SK-N-SH treated with all-trans-retinoic acid at 6 μM for 48 hours (cell line): ENCODE data around the gene TMEM40.

ENCODE experiments used
- ATAC-seq: fragments of 200-7000 bp; cut with Tn5 transposase; 3 replicates; pipeline ENCODE4 v1.9.1; 2020; ENCODE audit warnings: mild to moderate bottlenecking, moderate library complexity
- ARNTL ChIP-seq: fragments of 450-650 bp; formaldehyde crosslinking; IDR thresholded peaks from 2 replicates; pipeline ENCODE4 v1.5.0; 2020; ENCODE audit warnings: low read depth, mild to moderate bottlenecking, moderate library complexity, borderline replicate concordance
- BACH2 ChIP-seq: fragments of 250-450 bp; sonication (Bioruptor Pico); IDR thresholded peaks from 2 replicates; pipeline ENCODE4 v1.9.0; 2021; ENCODE audit warnings: mild to moderate bottlenecking, borderline replicate concordance
- CSDC2 ChIP-seq: fragments of 250-450 bp; sonication (Bioruptor Pico); IDR thresholded peaks from 2 replicates; pipeline ENCODE4 v1.5.0; 2020; ENCODE audit warnings: mild to moderate bottlenecking, moderate library complexity
- ESRRG ChIP-seq: fragments of 250-450 bp; sonication (Bioruptor Pico); IDR thresholded peaks from 2 replicates; pipeline ENCODE4 v1.6.1; 2021; ENCODE audit warnings: mild to moderate bottlenecking
- ISL1 ChIP-seq: fragments of 250-450 bp; sonication (Bioruptor Pico); IDR thresholded peaks from 2 replicates; pipeline ENCODE4 v2.1.2; 2022; ENCODE audit warnings: mild to moderate bottlenecking, moderate library complexity
- OSR1 ChIP-seq: fragments of 250-450 bp; sonication (Bioruptor Pico); IDR thresholded peaks from 2 replicates; pipeline ENCODE4 v1.8.0; 2022; ENCODE audit warnings: moderate library complexity, mild to moderate bottlenecking, inconsistent platforms
- PPARA ChIP-seq: fragments of 250-450 bp; sonication (Bioruptor Pico); IDR thresholded peaks from 2 replicates; pipeline ENCODE4 v1.5.0; 2020; ENCODE audit warnings: mild to moderate bottlenecking, borderline replicate concordance
- RARB ChIP-seq: fragments of 250-450 bp; sonication (Bioruptor Pico); IDR thresholded peaks from 2 replicates; pipeline ENCODE4 v1.8.0; 2021; ENCODE audit warnings: mild to moderate bottlenecking, moderate library complexity
- SNAI2 ChIP-seq: fragments of 250-450 bp; sonication (Bioruptor Pico); IDR thresholded peaks from 2 replicates; pipeline ENCODE4 v1.5.0; 2020; ENCODE audit warnings: mild to moderate bottlenecking, moderate library complexity
- TCF4 ChIP-seq: fragments of 250-450 bp; sonication (Bioruptor Pico); IDR thresholded peaks from 2 replicates; pipeline ENCODE4 v1.8.0; 2021; ENCODE audit warnings: mild to moderate bottlenecking, moderate library complexity, borderline replicate concordance
- TOX ChIP-seq: fragments of 250-450 bp; sonication (Bioruptor Pico); IDR thresholded peaks from 2 replicates; pipeline ENCODE4 v1.8.0; 2021; ENCODE audit warnings: mild to moderate bottlenecking, moderate library complexity, borderline replicate concordance
- ZFP3 ChIP-seq: fragments of 250-450 bp; sonication (Bioruptor Pico); IDR thresholded peaks from 2 replicates; pipeline ENCODE4 v1.5.0; 2020; ENCODE audit warnings: mild to moderate bottlenecking, moderate library complexity
- ZFP30 ChIP-seq: fragments of 450-650 bp; formaldehyde crosslinking; IDR thresholded peaks from 2 replicates; pipeline ENCODE4 v1.5.0; 2022; ENCODE audit warnings: mild to moderate bottlenecking, moderate library complexity
- ZNF565 ChIP-seq: fragments of 450-650 bp; formaldehyde crosslinking; conservative IDR thresholded peaks from 2 replicates; pipeline ENCODE4 v1.5.0; 2020; ENCODE audit warnings: low read depth, mild to moderate bottlenecking, moderate library complexity
- ZNF70 ChIP-seq: fragments of 450-650 bp; formaldehyde crosslinking; IDR thresholded peaks from 2 replicates; pipeline ENCODE4 v1.5.0; 2020; ENCODE audit warnings: mild to moderate bottlenecking, moderate library complexity
- ZNF8 ChIP-seq: fragments of 450-650 bp; formaldehyde crosslinking; IDR thresholded peaks from 2 replicates; pipeline ENCODE4 v1.5.0; 2020; ENCODE audit warnings: mild to moderate bottlenecking, moderate library complexity
- TF ChIP-seq, protein P1 (sequence below): fragments of 250-450 bp; sonication (Bioruptor Pico); IDR thresholded peaks from 2 replicates; pipeline ENCODE4 v1.5.1; 2021; ENCODE audit warnings: mild to moderate bottlenecking, moderate library complexity
- TF ChIP-seq, protein P2 (sequence below): fragments of 250-450 bp; sonication (Bioruptor Pico); IDR thresholded peaks from 2 replicates; pipeline ENCODE4 v1.5.1; 2020; ENCODE audit warnings: low read depth, mild to moderate bottlenecking, moderate library complexity
- TF ChIP-seq, protein P3 (sequence below): fragments of 250-450 bp; sonication (Bioruptor Pico); IDR thresholded peaks from 2 replicates; pipeline ENCODE4 v1.5.0; 2020; ENCODE audit warnings: mild to moderate bottlenecking, moderate library complexity
- TF ChIP-seq, protein P4 (sequence below): fragments of 250-450 bp; sonication (Bioruptor Pico); IDR thresholded peaks from 2 replicates; pipeline ENCODE4 v1.8.0; 2021; ENCODE audit warnings: low read depth, mild to moderate bottlenecking, moderate library complexity, borderline replicate concordance
- TF ChIP-seq, protein P5 (sequence below): fragments of 250-450 bp; sonication (Bioruptor Pico); IDR thresholded peaks from 2 replicates; pipeline ENCODE4 v1.8.0; 2020; ENCODE audit warnings: mild to moderate bottlenecking, moderate library complexity, borderline replicate concordance

The TMEM40 gene

DNA sequence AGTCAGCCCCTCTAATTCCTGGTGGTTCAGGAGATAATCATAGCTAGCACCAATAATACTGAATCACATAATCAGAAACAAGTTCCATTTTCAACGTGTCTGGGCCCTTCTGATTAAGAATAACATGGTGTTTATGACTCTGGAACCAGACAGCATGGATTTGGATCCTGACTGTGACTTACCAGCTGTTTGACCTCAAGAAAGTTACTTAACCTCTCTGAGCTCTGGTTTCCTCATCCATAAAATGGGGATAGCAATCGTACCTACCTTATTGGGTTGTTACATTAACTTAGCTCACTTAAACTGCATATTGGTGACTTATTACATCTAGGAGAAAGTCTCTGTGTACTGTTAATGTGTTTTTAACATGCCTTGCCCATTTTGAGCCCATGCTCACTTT, 10.7 kb upstream of the TMEM40 start (continued):
- TF ChIP-seq, protein P1, sequence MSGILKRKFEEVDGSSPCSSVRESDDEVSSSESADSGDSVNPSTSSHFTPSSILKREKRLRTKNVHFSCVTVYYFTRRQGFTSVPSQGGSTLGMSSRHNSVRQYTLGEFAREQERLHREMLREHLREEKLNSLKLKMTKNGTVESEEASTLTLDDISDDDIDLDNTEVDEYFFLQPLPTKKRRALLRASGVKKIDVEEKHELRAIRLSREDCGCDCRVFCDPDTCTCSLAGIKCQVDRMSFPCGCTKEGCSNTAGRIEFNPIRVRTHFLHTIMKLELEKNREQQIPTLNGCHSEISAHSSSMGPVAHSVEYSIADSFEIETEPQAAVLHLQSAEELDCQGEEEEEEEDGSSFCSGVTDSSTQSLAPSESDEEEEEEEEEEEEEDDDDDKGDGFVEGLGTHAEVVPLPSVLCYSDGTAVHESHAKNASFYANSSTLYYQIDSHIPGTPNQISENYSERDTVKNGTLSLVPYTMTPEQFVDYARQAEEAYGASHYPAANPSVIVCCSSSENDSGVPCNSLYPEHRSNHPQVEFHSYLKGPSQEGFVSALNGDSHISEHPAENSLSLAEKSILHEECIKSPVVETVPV (CRISPR knock-in tag): no peak
- TF ChIP-seq CSDC2 (no peak), PPARA (CRISPR knock-in tag) (no peak), TCF4 (CRISPR knock-in tag) (no peak), ISL1 (CRISPR knock-in tag) (no peak), RARB (CRISPR knock-in tag) (no peak), ZNF70 (no peak)

DNA sequence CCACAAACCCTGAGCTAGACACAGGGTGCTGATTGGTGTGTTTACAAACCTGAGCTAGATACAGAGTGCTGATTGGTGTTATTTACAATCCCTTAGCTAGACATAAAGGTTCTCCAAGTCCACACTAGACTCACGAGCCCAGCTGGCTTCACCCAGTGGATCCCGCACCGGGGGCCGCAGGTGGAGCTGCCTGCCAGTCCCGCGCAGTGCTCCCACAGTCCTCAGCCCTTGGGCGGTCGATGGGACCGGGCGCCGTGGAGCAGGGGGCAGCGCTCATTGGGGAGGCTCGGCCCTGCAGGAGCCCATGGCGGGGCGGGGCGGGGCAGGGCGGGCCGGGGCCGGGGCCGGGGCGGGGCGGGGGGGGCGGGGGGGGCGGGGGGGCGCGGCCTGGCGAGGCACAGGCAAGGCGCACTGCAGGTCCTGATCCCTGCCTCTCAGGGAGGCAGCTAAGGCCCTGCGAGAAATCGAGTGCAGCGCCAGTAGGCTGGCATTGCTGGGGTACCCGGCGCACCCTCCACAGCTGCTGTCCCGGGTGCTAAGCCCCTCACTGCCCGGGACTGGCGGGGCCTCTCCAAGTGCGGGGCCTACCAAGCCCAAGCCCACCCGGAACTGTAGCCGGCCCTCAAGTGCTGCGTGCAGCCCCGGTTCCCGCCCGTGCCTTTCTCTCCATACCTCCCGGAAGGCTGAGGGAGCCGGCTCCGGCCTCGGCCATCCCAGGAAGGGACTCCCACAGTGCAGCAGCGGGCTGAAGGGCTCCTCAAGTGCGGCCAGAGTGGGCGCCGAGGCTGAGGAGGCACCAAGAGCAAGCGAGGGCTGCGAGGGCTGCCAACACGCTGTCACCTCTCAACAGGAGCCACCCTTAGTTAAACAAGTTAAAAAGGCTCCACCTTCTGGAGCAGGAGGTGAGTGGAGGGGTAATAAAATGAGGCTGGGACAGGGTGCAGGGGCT, 9.8 kb upstream of the TMEM40 start:
- TF ChIP-seq SNAI2 (CRISPR knock-in tag) (no peak), ESRRG (no peak), RARB (CRISPR knock-in tag) (no peak), ZNF8 (CRISPR knock-in tag) (no peak), ZFP30 (CRISPR knock-in tag) (no peak), TOX (no peak), PPARA (CRISPR knock-in tag) (no peak), TCF4 (CRISPR knock-in tag) (no peak), ARNTL (CRISPR knock-in tag) (no peak), ZNF70 (no peak), ZNF565 (CRISPR knock-in tag) (no peak), ISL1 (CRISPR knock-in tag) (no peak), OSR1 (CRISPR knock-in tag) (no peak), ZFP3 (no peak), BACH2 (CRISPR knock-in tag) (no peak)
- TF ChIP-seq, protein P2, sequence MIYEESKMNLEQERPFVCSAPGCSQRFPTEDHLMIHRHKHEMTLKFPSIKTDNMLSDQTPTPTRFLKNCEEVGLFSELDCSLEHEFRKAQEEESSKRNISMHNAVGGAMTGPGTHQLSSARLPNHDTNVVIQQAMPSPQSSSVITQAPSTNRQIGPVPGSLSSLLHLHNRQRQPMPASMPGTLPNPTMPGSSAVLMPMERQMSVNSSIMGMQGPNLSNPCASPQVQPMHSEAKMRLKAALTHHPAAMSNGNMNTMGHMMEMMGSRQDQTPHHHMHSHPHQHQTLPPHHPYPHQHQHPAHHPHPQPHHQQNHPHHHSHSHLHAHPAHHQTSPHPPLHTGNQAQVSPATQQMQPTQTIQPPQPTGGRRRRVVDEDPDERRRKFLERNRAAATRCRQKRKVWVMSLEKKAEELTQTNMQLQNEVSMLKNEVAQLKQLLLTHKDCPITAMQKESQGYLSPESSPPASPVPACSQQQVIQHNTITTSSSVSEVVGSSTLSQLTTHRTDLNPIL (CRISPR knock-in tag): no peak
- TF ChIP-seq, protein P3, sequence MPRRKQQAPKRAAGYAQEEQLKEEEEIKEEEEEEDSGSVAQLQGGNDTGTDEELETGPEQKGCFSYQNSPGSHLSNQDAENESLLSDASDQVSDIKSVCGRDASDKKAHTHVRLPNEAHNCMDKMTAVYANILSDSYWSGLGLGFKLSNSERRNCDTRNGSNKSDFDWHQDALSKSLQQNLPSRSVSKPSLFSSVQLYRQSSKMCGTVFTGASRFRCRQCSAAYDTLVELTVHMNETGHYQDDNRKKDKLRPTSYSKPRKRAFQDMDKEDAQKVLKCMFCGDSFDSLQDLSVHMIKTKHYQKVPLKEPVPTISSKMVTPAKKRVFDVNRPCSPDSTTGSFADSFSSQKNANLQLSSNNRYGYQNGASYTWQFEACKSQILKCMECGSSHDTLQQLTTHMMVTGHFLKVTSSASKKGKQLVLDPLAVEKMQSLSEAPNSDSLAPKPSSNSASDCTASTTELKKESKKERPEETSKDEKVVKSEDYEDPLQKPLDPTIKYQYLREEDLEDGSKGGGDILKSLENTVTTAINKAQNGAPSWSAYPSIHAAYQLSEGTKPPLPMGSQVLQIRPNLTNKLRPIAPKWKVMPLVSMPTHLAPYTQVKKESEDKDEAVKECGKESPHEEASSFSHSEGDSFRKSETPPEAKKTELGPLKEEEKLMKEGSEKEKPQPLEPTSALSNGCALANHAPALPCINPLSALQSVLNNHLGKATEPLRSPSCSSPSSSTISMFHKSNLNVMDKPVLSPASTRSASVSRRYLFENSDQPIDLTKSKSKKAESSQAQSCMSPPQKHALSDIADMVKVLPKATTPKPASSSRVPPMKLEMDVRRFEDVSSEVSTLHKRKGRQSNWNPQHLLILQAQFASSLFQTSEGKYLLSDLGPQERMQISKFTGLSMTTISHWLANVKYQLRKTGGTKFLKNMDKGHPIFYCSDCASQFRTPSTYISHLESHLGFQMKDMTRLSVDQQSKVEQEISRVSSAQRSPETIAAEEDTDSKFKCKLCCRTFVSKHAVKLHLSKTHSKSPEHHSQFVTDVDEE (CRISPR knock-in tag): no peak
- TF ChIP-seq, protein P4, sequence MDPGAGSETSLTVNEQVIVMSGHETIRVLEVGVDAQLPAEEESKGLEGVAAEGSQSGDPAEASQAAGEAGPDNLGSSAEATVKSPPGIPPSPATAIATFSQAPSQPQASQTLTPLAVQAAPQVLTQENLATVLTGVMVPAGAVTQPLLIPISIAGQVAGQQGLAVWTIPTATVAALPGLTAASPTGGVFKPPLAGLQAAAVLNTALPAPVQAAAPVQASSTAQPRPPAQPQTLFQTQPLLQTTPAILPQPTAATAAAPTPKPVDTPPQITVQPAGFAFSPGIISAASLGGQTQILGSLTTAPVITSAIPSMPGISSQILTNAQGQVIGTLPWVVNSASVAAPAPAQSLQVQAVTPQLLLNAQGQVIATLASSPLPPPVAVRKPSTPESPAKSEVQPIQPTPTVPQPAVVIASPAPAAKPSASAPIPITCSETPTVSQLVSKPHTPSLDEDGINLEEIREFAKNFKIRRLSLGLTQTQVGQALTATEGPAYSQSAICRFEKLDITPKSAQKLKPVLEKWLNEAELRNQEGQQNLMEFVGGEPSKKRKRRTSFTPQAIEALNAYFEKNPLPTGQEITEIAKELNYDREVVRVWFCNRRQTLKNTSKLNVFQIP (CRISPR knock-in tag): no peak
- TF ChIP-seq, protein P5, sequence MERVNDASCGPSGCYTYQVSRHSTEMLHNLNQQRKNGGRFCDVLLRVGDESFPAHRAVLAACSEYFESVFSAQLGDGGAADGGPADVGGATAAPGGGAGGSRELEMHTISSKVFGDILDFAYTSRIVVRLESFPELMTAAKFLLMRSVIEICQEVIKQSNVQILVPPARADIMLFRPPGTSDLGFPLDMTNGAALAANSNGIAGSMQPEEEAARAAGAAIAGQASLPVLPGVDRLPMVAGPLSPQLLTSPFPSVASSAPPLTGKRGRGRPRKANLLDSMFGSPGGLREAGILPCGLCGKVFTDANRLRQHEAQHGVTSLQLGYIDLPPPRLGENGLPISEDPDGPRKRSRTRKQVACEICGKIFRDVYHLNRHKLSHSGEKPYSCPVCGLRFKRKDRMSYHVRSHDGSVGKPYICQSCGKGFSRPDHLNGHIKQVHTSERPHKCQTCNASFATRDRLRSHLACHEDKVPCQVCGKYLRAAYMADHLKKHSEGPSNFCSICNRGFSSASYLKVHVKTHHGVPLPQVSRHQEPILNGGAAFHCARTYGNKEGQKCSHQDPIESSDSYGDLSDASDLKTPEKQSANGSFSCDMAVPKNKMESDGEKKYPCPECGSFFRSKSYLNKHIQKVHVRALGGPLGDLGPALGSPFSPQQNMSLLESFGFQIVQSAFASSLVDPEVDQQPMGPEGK: no peak
- TF ChIP-seq, protein P1 (CRISPR knock-in tag): no peak
- TF ChIP-seq, all 23 proteins: peak for 0
- ATAC-seq: no peak
